ENCODE results near the gene DIS3L2. TPM values are rescaled to one million over a fixed set of nuclear protein-coding genes. Genes with fewer than 3 reads are reported as not detected.

Gene DIS3L2
- total RNA-seq, 2 donors from 2014 or later = 19.6 to 22.1 TPM

DNA sequence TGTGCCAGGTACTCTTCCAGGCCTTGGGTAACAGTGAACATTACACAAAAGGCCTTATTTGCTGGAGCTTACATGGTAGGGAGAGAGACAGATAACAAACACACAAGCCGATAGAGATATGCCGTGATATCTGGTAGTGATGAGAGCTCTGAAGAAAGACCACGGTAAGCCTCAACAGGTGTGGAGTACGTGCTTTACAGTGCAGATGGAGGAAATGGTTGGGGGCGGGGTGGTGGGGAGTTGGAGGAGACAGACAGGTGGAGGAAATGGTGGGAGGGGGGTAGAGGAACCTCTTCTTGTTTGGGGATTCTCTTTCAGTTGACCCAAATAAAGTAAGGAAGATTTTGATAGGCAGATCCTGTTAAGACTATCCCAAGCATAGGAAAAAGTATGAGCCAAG lies 276.0 kb downstream of the DIS3L2 start:
- H3K4me1 ChIP-seq = no peaks in the 10 kb centered on the region
- no peak overlapping the region for H3K27ac ChIP-seq
- no peaks in the 10 kb centered on the region for H3K36me3 ChIP-seq
- no peaks in the 10 kb centered on the region for H3K27me3 ChIP-seq
- no peak for DNase-seq (ENCODE audit: low spot score)
- TF ChIP-seq, protein P1, sequence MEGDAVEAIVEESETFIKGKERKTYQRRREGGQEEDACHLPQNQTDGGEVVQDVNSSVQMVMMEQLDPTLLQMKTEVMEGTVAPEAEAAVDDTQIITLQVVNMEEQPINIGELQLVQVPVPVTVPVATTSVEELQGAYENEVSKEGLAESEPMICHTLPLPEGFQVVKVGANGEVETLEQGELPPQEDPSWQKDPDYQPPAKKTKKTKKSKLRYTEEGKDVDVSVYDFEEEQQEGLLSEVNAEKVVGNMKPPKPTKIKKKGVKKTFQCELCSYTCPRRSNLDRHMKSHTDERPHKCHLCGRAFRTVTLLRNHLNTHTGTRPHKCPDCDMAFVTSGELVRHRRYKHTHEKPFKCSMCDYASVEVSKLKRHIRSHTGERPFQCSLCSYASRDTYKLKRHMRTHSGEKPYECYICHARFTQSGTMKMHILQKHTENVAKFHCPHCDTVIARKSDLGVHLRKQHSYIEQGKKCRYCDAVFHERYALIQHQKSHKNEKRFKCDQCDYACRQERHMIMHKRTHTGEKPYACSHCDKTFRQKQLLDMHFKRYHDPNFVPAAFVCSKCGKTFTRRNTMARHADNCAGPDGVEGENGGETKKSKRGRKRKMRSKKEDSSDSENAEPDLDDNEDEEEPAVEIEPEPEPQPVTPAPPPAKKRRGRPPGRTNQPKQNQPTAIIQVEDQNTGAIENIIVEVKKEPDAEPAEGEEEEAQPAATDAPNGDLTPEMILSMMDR (IDR thresholded peaks at IDR 0.05) = no peak
- no peak overlapping the region for H3K4me3 ChIP-seq
- no peaks in the 10 kb centered on the region for H3K9me3 ChIP-seq

DNA sequence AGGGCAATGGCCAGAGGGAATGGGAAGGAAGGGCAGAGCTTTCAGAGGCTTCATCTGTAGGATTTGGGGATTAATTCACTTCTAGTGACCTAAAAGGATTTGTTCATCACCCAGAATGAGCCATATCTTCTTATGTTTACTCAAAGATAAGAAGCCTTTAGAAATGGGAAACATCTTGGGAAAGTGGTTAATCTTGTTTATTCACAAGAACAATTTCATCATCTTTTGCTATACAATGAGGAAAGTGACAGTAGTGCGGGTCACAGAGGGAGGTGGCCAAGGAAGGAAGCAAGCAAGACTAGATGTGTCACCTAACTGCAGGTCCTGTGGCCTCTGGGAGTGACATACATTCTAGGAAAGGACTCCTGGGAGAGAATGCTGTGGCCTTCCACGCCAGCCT lies 276.6 kb downstream of the DIS3L2 start:
- H3K9me3 ChIP-seq = no peaks in the 10 kb centered on the region
- no peak overlapping the region for H3K4me3 ChIP-seq
- no peaks in the 10 kb centered on the region for H3K4me1 ChIP-seq
- DNase-seq (ENCODE audit: low spot score) = no peak
- H3K27me3 ChIP-seq = no peaks in the 10 kb centered on the region
- no peak overlapping the region for H3K27ac ChIP-seq
- H3K36me3 ChIP-seq = no peaks in the 10 kb centered on the region
- TF ChIP-seq, protein P1 (IDR thresholded peaks at IDR 0.05) = no peak

DNA sequence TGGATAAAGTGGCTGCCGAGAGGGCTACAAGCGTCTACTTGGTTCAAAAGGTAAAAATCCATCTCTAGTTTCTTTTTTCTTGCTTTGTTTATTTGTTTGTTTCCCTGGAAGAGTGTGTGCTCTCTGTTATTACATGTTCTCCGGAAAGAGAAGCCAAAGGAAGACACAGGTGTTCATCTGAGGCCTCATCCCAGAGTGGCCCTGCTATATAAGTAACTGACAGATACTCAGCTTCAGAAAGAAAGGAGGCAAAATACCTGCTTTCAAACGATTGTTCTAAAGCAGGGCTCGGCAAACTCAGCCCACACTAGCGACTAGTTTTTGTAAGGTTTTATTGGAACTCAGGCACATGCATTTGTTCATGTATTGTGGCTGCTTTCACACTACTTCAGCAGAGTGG lies 277.1 kb downstream of the DIS3L2 start:
- no peak overlapping the region for H3K4me3 ChIP-seq
- no peaks in the 10 kb centered on the region for H3K4me1 ChIP-seq
- no peaks in the 10 kb centered on the region for H3K36me3 ChIP-seq
- no peaks in the 10 kb centered on the region for H3K27me3 ChIP-seq
- DNase-seq (ENCODE audit: low spot score) = no peak
- no peaks in the 10 kb centered on the region for H3K9me3 ChIP-seq
- TF ChIP-seq, protein P1 (IDR thresholded peaks at IDR 0.05) = no peak
- H3K27ac ChIP-seq = no peak overlapping the region

DNA sequence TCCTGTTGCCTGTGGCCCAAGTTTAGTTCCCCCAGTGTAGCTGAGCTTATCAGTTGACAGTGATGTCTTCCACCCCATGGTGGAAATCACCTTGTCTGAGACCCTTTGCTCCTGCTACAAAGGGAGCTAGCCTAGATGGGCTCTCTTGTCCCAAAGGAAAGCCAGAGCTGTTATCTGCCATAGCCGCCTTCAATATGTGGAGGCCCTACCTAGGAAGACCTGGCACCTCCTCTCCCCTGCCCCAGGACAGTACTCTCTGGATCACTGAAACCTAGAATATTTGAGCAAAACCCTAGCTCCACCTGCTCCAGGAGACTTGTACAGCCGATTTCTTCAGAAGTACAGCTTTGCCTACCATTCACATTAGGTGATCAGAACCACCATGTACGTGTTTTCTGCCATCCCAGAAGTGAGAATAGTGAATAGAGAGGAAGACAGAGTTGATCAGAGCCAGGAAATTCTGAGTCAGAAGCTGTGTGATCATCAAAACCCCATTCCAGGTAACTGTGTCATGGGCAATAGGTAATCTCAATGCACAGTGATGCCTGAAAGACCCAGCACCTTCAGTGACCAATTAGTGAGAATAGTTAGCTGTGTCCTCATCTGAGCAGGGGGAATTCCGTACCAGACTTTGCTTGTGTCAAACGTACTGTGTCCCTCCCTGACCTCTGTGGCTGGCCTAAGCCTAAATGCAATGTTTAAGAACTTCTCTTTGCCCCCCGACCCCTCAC lies 278.6 kb downstream of the DIS3L2 start:
- Histone ChIP-seq H3K4me3 (no peak overlapping the region), H3K27me3 (no peaks in the 10 kb centered on the region), H3K9me3 (no peaks in the 10 kb centered on the region), H3K36me3 (no peaks in the 10 kb centered on the region), H3K27ac (no peak overlapping the region), H3K4me1 (no peaks in the 10 kb centered on the region)
- DNase-seq (ENCODE audit: low spot score) = no peak
- TF ChIP-seq, protein P1 (IDR thresholded peaks at IDR 0.05) = no peak

DNA sequence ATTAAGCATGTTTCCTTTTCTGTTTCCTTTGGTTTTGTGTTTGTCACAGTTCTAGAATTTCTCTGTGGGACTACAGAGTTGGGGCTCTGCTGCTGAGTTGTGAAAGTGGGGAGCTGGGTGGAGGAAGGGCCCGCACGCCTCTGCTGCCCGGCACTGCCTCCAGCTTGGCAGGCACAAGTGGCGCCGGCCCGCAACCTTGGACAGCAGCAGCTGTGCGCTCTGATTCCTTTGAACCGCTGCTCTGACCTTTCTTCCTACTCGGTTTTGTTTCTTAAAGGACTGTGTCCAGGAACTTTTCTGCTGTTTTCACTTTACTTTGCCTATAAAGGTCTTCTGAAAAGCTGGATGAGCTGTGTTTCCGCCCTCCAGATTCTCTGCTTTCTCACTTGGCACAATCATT lies 279.4 kb downstream of the DIS3L2 start:
- no peak for DNase-seq (ENCODE audit: low spot score)
- H3K4me1 ChIP-seq = no peaks in the 10 kb centered on the region
- H3K36me3 ChIP-seq = no peaks in the 10 kb centered on the region
- H3K27ac ChIP-seq = no peak overlapping the region
- TF ChIP-seq, protein P1 (IDR thresholded peaks at IDR 0.05) = no peak
- no peak overlapping the region for H3K4me3 ChIP-seq
- H3K9me3 ChIP-seq = no peaks in the 10 kb centered on the region
- H3K27me3 ChIP-seq = no peaks in the 10 kb centered on the region

DNA sequence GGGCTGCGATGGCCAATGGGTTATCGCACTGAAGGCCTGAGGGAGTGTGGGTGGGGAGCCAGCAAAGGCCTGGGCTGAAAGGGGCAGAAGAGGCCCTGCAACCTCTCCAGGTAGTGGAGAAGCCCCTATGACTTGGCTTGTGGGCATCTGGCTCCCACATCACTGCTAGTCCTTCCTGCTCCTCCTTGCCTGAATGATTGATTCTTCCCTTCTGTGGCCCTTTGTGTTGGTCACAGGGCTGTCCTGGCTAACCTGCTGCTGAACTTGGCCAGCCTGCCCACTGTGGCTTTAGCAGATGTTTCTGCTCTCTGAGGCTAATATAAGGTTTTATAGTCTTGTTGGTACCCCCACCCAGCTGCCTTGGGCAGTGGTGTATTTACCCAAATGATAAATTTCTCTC lies 280.8 kb downstream of the DIS3L2 start:
- no peak overlapping the region for H3K27ac ChIP-seq
- H3K36me3 ChIP-seq = no peaks in the 10 kb centered on the region
- TF ChIP-seq, protein P1 (IDR thresholded peaks at IDR 0.05) = no peak
- no peaks in the 10 kb centered on the region for H3K4me1 ChIP-seq
- no peaks in the 10 kb centered on the region for H3K27me3 ChIP-seq
- H3K9me3 ChIP-seq = no peaks in the 10 kb centered on the region
- H3K4me3 ChIP-seq = no peak overlapping the region
- no peak for DNase-seq (ENCODE audit: low spot score)
